GM12864 (cell line): ENCODE measurements around the gene CROCC.

ENCODE experiments used
- DNase-seq: peaks from one replicate; pipeline ENCODE4 v3.0.0-alpha.2; 2011; ENCODE audit warnings: low read depth
- H3K4me3 ChIP-seq: 2 replicates; pipeline ENCODE4 v1.5.1; 2011; ENCODE audit warnings: mild to moderate bottlenecking, low read depth, low read length, control low read depth
- CTCF ChIP-seq: IDR thresholded peaks from 2 replicates; pipeline ENCODE4 v1.5.1; 2011; ENCODE audit warnings: low read depth, mild to moderate bottlenecking, moderate library complexity, low read length, control low read depth, inconsistent platforms; ENCODE audit errors: missing control alignments

The CROCC gene

GRCh38 chr1:16992675-16993074, 70.9 kb downstream of the CROCC start:
- no peak for DNase-seq
- TF ChIP-seq CTCF = no peak
- no peak overlapping the region for H3K4me3 ChIP-seq

GRCh38 chr1:16993521-16994038, 71.8 kb downstream of the CROCC start:
- H3K4me3 ChIP-seq = no peak overlapping the region
- no peak for DNase-seq
- TF ChIP-seq CTCF = no peak

GRCh38 chr1:16996845-16997244, 75.1 kb downstream of the CROCC start:
- H3K4me3 ChIP-seq = no peak overlapping the region
- no peak for DNase-seq
- no peak for TF ChIP-seq CTCF

GRCh38 chr1:16998589-16998988, 76.9 kb downstream of the CROCC start:
- H3K4me3 ChIP-seq = no peak overlapping the region
- no peak for DNase-seq
- TF ChIP-seq CTCF = no peak

GRCh38 chr1:16999863-17000262, 78.1 kb downstream of the CROCC start:
- DNase-seq = no peak
- no peak overlapping the region for H3K4me3 ChIP-seq

GRCh38 chr1:17001760-17002523, 80.2 kb downstream of the CROCC start:
- DNase-seq = no peak
- TF ChIP-seq CTCF = no peak
- no peak overlapping the region for H3K4me3 ChIP-seq

More at GRCh38 chr1:16999863-17000262, 78.1 kb downstream of the CROCC start:
- TF ChIP-seq CTCF = peak; percentile 27

GRCh38 chr1:17002524-17002902, 80.8 kb downstream of the CROCC start:
- no peak overlapping the region for H3K4me3 ChIP-seq
- no peak for TF ChIP-seq CTCF
- DNase-seq = no peak
